GM23338 (cell line): ENCODE data around the gene NCK2. TPM values are rescaled to one million over a fixed set of nuclear protein-coding genes. Genes with fewer than 3 reads are reported as not detected.

ENCODE experiments used
- ATAC-seq: fragments of 200-7000 bp; cut with Tn5 transposase; 3 replicates; pipeline ENCODE4 v1.9.1; 2020
- DNase-seq: peaks from one replicate; pipeline ENCODE4 v3.0.0-alpha.2; 2015; ENCODE audit warnings: low spot score
- H2AFZ ChIP-seq: fragments of 200-600 bp; sonication (generic); 2 replicates; pipeline ENCODE4 v1.8.0; 2016; ENCODE audit warnings: antibody characterized with exemption, mild to moderate bottlenecking, moderate library complexity
- H3F3A ChIP-seq: fragments of 200-600 bp; sonication (generic); replicated peaks from 2 replicates; pipeline ENCODE4 v1.8.0; 2017; ENCODE audit warnings: antibody characterized with exemption, mixed run types, low read depth
- H3K27ac ChIP-seq: fragments of 200-600 bp; sonication (generic); 2 replicates; pipeline ENCODE4 v1.6.1; 2016; ENCODE audit warnings: low read depth
- H3K27me3 ChIP-seq: fragments of 200-600 bp; sonication (generic); 2 replicates; pipeline ENCODE4 v1.8.0; 2016; ENCODE audit warnings: mild to moderate bottlenecking, mixed run types, moderate library complexity; ENCODE audit not compliant: insufficient read depth
- H3K36me3 ChIP-seq: fragments of 200-600 bp; sonication (generic); 2 replicates; pipeline ENCODE4 v1.8.0; 2016; ENCODE audit warnings: mild to moderate bottlenecking; ENCODE audit not compliant: insufficient read depth
- H3K4me1 ChIP-seq: fragments of 200-600 bp; sonication (generic); 2 replicates; pipeline ENCODE4 v1.8.0; 2016; ENCODE audit warnings: mild to moderate bottlenecking, moderate library complexity; ENCODE audit not compliant: insufficient read depth
- H3K4me2 ChIP-seq: fragments of 200-600 bp; sonication (generic); 2 replicates; pipeline ENCODE4 v1.7.1; 2017; ENCODE audit warnings: mixed run types
- H3K4me3 ChIP-seq: fragments of 200-600 bp; sonication (generic); 2 replicates; pipeline ENCODE4 v1.6.1; 2016; ENCODE audit warnings: mixed run types
- H3K79me2 ChIP-seq: fragments of 200-600 bp; sonication (generic); replicated peaks from 2 replicates; pipeline ENCODE4 v1.8.0; 2017; ENCODE audit warnings: mild to moderate bottlenecking; ENCODE audit not compliant: insufficient read depth
- H3K9me2 ChIP-seq: fragments of 200-600 bp; sonication (generic); 2 replicates; pipeline ENCODE4 v1.8.0; 2017; ENCODE audit not compliant: insufficient read depth
- H4K20me1 ChIP-seq: fragments of 200-600 bp; sonication (generic); replicated peaks from 2 replicates; pipeline ENCODE4 v1.8.0; 2017; ENCODE audit warnings: mild to moderate bottlenecking; ENCODE audit not compliant: insufficient read depth
- H3K27ac Mint-ChIP-seq: 2 replicates; pipeline ENCODE4 v1.8.0; 2020; ENCODE audit warnings: inconsistent platforms, mild to moderate bottlenecking, moderate library complexity, mixed read lengths
- H3K27me3 Mint-ChIP-seq: 3 replicates; pipeline ENCODE4 v1.8.0; 2022; ENCODE audit warnings: low read depth, mild to moderate bottlenecking, moderate library complexity, mixed read lengths, inconsistent platforms; ENCODE audit not compliant: insufficient read depth, poor library complexity
- H3K36me3 Mint-ChIP-seq: 3 replicates; pipeline ENCODE4 v1.8.0; 2021; ENCODE audit warnings: low read depth, mild to moderate bottlenecking, inconsistent platforms, moderate library complexity, mixed read lengths
- H3K4me1 Mint-ChIP-seq: 3 replicates; pipeline ENCODE4 v1.8.0; 2020; ENCODE audit warnings: mild to moderate bottlenecking, inconsistent platforms, mixed read lengths
- H3K4me3 Mint-ChIP-seq: 3 replicates; pipeline ENCODE4 v1.8.0; 2021; ENCODE audit warnings: moderate library complexity, mild to moderate bottlenecking, inconsistent platforms, mixed read lengths
- H3K9me3 Mint-ChIP-seq: 3 replicates; pipeline ENCODE4 v1.8.0; 2020; ENCODE audit warnings: moderate library complexity, mild to moderate bottlenecking, inconsistent platforms, mixed read lengths
- CREB1 ChIP-seq: fragments of 250-450 bp; sonication (Bioruptor Pico); IDR thresholded peaks from 2 replicates; pipeline ENCODE4 v1.5.0; 2020; ENCODE audit warnings: low read depth, mild to moderate bottlenecking, moderate library complexity
- CTCF ChIP-seq, 2 experiments: fragments of 200-600 bp in 1 of 2; sonication (generic) in 1 of 2; conservative IDR thresholded peaks; 2 replicates each; pipeline versions ENCODE4 v1.5.1 to v1.6.1; 2016 to 2017; ENCODE audit warnings: antibody characterized with exemption in 2 of 2, low read depth in 2 of 2, mild to moderate bottlenecking in 2 of 2, moderate library complexity in 1 of 2
- ETS1 ChIP-seq: IDR thresholded peaks from 2 replicates; pipeline ENCODE4 v1.6.1; 2016; ENCODE audit warnings: antibody characterized with exemption
- EZH2 ChIP-seq: fragments of 200-600 bp; sonication (generic); IDR thresholded peaks from one replicate; pipeline ENCODE4 v1.8.0; 2017; ENCODE audit warnings: antibody characterized with exemption, mild to moderate bottlenecking, low read depth; ENCODE audit not compliant: unreplicated experiment
- EZH2phosphoT487 ChIP-seq: fragments of 200-600 bp; sonication (generic); IDR thresholded peaks from one replicate; pipeline ENCODE4 v1.8.1; 2018; ENCODE audit warnings: antibody characterized with exemption; ENCODE audit not compliant: unreplicated experiment
- JUNB ChIP-seq: IDR thresholded peaks from one replicate; pipeline ENCODE4 v1.6.1; 2016; ENCODE audit warnings: antibody characterized with exemption; ENCODE audit not compliant: unreplicated experiment
- NANOG ChIP-seq: IDR thresholded peaks from 2 replicates; pipeline ENCODE4 v1.6.1; 2016; ENCODE audit warnings: antibody characterized with exemption, borderline replicate concordance
- POLR2AphosphoS5 ChIP-seq: IDR thresholded peaks from 2 replicates; pipeline ENCODE4 v1.6.1; 2016; ENCODE audit warnings: antibody characterized with exemption, low read depth
- STAT1 ChIP-seq: IDR thresholded peaks from one replicate; pipeline ENCODE4 v1.6.1; 2016; ENCODE audit warnings: antibody characterized with exemption; ENCODE audit not compliant: unreplicated experiment
- ZNF114 ChIP-seq: fragments of 250-450 bp; sonication (Bioruptor Pico); IDR thresholded peaks from 2 replicates; pipeline ENCODE4 v1.5.0; 2020; ENCODE audit warnings: mild to moderate bottlenecking, moderate library complexity
- ZNF331 ChIP-seq: fragments of 250-450 bp; sonication (Bioruptor Pico); IDR thresholded peaks from 2 replicates; pipeline ENCODE4 v1.5.0; 2020; ENCODE audit warnings: low read depth, mild to moderate bottlenecking, moderate library complexity
- polyA plus RNA-seq: library from polyadenylated mRNA; unstranded; fragments of >200 nt; fragmentation: Nextera tagmentation; extraction: Ambion mirVana; gene quantifications from 2 replicates; pipeline ENCODE4 v1.2.1, GENCODE V29; 2016
- total RNA-seq: library from RNA; depleted of rRNA; stranded (reverse); fragments of >200 nt; shearing (Covaris generic); gene quantifications from 2 replicates; pipeline ENCODE4 v1.2.3, GENCODE V29; 2014
- TF ChIP-seq, protein P1 (sequence below): fragments of 250-450 bp; sonication (Bioruptor Pico); IDR thresholded peaks from 2 replicates; pipeline ENCODE4 v1.5.0; 2020; ENCODE audit warnings: mild to moderate bottlenecking, moderate library complexity

The NCK2 gene
- total and polyA plus RNA-seq, 2 experiments from 2014 or later: 26.9 to 59.9 TPM

DNA sequence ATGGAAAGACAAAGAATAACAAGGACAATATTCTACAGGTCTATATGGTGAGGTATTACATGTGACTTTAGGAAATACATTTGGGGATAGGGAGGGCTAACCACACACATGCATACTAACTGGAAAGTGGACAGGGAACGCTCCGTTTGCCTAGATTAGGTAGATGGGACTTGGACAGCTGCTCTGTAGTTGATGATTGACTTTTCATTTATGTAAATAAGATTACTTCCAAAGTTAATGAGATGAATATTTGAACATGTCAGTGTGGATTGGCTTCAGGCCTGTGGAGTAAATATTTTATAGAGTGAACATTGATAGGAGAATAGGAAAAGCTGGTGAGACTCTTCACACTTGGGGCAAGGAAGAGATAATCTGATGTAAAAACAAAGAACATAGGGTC lies 142.0 kb downstream of the NCK2 start:
- ATAC-seq (no peak), DNase-seq (no peak)
- H3K4me3 ChIP-seq: no peak overlapping the region
- no peak overlapping the region for H3K4me2 ChIP-seq
- no peaks in the 10 kb centered on the region for H3F3A ChIP-seq
- TF ChIP-seq JUNB (no peak), ZNF331 (CRISPR knock-in tag) (no peak), CREB1 (CRISPR knock-in tag) (no peak), STAT1 (no peak), EZH2 (no peak), EZH2phosphoT487 (no peak), ZNF114 (no peak), POLR2AphosphoS5 (no peak), NANOG (no peak), ETS1 (no peak), CTCF (conservative IDR thresholded peaks at IDR 0.05; ENCODE audit: low read depth in 2 of 2) (no peak)
- TF ChIP-seq, protein P1, sequence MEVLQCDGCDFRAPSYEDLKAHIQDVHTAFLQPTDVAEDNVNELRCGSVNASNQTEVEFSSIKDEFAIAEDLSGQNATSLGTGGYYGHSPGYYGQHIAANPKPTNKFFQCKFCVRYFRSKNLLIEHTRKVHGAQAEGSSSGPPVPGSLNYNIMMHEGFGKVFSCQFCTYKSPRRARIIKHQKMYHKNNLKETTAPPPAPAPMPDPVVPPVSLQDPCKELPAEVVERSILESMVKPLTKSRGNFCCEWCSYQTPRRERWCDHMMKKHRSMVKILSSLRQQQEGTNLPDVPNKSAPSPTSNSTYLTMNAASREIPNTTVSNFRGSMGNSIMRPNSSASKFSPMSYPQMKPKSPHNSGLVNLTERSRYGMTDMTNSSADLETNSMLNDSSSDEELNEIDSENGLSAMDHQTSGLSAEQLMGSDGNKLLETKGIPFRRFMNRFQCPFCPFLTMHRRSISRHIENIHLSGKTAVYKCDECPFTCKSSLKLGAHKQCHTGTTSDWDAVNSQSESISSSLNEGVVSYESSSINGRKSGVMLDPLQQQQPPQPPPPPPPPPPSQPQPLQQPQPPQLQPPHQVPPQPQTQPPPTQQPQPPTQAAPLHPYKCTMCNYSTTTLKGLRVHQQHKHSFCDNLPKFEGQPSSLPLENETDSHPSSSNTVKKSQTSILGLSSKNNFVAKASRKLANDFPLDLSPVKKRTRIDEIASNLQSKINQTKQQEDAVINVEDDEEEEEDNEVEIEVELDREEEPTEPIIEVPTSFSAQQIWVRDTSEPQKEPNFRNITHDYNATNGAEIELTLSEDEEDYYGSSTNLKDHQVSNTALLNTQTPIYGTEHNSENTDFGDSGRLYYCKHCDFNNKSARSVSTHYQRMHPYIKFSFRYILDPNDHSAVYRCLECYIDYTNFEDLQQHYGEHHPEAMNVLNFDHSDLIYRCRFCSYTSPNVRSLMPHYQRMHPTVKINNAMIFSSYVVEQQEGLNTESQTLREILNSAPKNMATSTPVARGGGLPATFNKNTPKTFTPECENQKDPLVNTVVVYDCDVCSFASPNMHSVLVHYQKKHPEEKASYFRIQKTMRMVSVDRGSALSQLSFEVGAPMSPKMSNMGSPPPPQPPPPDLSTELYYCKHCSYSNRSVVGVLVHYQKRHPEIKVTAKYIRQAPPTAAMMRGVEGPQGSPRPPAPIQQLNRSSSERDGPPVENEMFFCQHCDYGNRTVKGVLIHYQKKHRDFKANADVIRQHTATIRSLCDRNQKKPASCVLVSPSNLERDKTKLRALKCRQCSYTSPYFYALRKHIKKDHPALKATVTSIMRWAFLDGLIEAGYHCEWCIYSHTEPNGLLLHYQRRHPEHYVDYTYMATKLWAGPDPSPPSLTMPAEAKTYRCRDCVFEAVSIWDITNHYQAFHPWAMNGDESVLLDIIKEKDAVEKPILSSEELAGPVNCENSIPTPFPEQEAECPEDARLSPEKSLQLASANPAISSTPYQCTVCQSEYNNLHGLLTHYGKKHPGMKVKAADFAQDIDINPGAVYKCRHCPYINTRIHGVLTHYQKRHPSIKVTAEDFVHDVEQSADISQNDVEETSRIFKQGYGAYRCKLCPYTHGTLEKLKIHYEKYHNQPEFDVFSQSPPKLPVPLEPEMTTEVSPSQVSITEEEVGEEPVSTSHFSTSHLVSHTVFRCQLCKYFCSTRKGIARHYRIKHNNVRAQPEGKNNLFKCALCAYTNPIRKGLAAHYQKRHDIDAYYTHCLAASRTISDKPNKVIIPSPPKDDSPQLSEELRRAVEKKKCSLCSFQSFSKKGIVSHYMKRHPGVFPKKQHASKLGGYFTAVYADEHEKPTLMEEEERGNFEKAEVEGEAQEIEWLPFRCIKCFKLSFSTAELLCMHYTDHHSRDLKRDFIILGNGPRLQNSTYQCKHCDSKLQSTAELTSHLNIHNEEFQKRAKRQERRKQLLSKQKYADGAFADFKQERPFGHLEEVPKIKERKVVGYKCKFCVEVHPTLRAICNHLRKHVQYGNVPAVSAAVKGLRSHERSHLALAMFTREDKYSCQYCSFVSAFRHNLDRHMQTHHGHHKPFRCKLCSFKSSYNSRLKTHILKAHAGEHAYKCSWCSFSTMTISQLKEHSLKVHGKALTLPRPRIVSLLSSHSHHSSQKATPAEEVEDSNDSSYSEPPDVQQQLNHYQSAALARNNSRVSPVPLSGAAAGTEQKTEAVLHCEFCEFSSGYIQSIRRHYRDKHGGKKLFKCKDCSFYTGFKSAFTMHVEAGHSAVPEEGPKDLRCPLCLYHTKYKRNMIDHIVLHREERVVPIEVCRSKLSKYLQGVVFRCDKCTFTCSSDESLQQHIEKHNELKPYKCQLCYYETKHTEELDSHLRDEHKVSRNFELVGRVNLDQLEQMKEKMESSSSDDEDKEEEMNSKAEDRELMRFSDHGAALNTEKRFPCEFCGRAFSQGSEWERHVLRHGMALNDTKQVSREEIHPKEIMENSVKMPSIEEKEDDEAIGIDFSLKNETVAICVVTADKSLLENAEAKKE (CRISPR knock-in tag): no peak
- no peak overlapping the region for H2AFZ ChIP-seq
- no peak overlapping the region for H3K27ac ChIP-seq
- H3K79me2 ChIP-seq: peaks cover 83% of the 10 kb centered on the region
- Mint-ChIP-seq H3K27ac (no peak overlapping the region; the same call in 1 of the 2 replicates), H3K27me3 (peaks cover 2% of the 10 kb centered on the region), H3K36me3 (peaks cover 22% of the 10 kb centered on the region), H3K4me1 (peaks cover 25% of the 10 kb centered on the region), H3K4me3 (no peak overlapping the region), H3K9me3 (peaks cover 10% of the 10 kb centered on the region)
- no peaks in the 10 kb centered on the region for H3K9me2 ChIP-seq
- H3K36me3 ChIP-seq: no peaks in the 10 kb centered on the region; the same call in 1 of the 2 replicates
- H3K27me3 ChIP-seq: no peaks in the 10 kb centered on the region
- peaks cover 14% of the 10 kb centered on the region for H4K20me1 ChIP-seq
- H3K4me1 ChIP-seq: peaks cover 19% of the 10 kb centered on the region
